Pancreas (tissue), 10 donors: ENCODE measurements around the gene RPS13. TPM values are rescaled to one million over a fixed set of nuclear protein-coding genes. Genes with fewer than 3 reads are reported as not detected.
"Not testable (repeated sequence)": the region's sequence is repeated elsewhere in the genome, so short reads cannot be mapped to it uniquely, and the experiment has no call there.

Experiments used
- ATAC-seq, 4 donors: fragments of 200-7000 bp; cut with Tn5 transposase; one replicate each; pipeline versions ENCODE4 v1.8.0 to v1.9.1; 2020; ENCODE audit warnings: mild to moderate bottlenecking in 4 of 4, moderate library complexity in 4 of 4
- DNase-seq, 6 donors: peaks; one replicate each; pipeline ENCODE4 v3.0.0-alpha.2; 2020
- FAIRE-seq: peaks from 2 replicates; lab custom pipeline; 2012; peaks lifted over from hg19 to GRCh38; lab: Jason Lieb, UNC
- H3K27ac ChIP-seq, 4 donors: fragments of 200-600 bp; sonication (generic); 1 replicate in 3 of 4; 2 replicates in 1 of 4; pipeline versions ENCODE4 v1.5.0 to v1.8.0; 2020
- H3K27me3 ChIP-seq, 4 donors: fragments of 200-600 bp; one replicate each; pipeline ENCODE4 v1.8.0; 2021
- H3K36me3 ChIP-seq, 3 donors: fragments of 200-600 bp; sonication (generic) in 1 of 3; one replicate each; pipeline versions ENCODE4 v1.5.0 to v1.8.0; 2020 to 2021
- H3K4me1 ChIP-seq, 3 donors: fragments of 200-600 bp; one replicate each; pipeline ENCODE4 v1.8.0; 2021
- H3K4me3 ChIP-seq, 4 donors: fragments of 200-600 bp; sonication (generic) in 2 of 4; one replicate each; pipeline versions ENCODE4 v1.5.0 to v1.8.0; 2020 to 2021
- H3K9me3 ChIP-seq, 4 donors: fragments of 200-600 bp; one replicate each; pipeline ENCODE4 v1.8.0; 2021
- CTCF ChIP-seq, 4 donors: fragments of 200-600 bp; sonication (generic) in 3 of 4; IDR thresholded peaks; one replicate each; pipeline versions ENCODE4 v1.5.0 to v1.8.0; 2021; ENCODE audit warnings: antibody characterized with exemption in 4 of 4
- WGBS, 2 donors: extraction: QIAGEN DNeasy Blood & Tissue Kit; methylation state at CpG; one replicate each; pipeline ENCODE4 v1.1.7; 2013; 5-methylcytosine and 5-hydroxymethylcytosine counted together
- intact Hi-C, 3 donors: fragments of 100-400 bp; cut with DNase I; formaldehyde crosslinking; loops; one replicate each; pipeline versions ENCODE4 v1.11.1 to v1.14.2; 2022
- polyA plus RNA-seq, 2 donors: library from polyadenylated mRNA; stranded (reverse); fragments of 200-250 nt; gene quantifications; one replicate each; pipeline ENCODE4 v1.2.3, GENCODE V29; 2013
- total RNA-seq, 6 donors: library from RNA; stranded (reverse); fragmentation: NEBNext Ultra II Directional in 4 of 6; extraction: Animal tissue kit (Norgen Biotek cat#: 25700) in 4 of 6; gene quantifications; one replicate each; pipeline versions ENCODE4 v1.2.1 to v1.2.4, GENCODE V29; 2021 to 2023
- donor health status: healthy with polysubstance abuse.
- donor health status: DM: no; HTN: no; CAD: no; lungs with moderate emphysema.
- donor health status: DM: no; HTN: no; CAD: no.
- donor health status: control.
- donor health status: control.
- donor health status: Bipolar disorder and iron deficiency.
- donor health status: DM: yes; HTN: yes; CAD: no.
- donor health status: DM: no; HTN: no; CAD: no.
- donor health status: DM: no; HTN: no; CAD: no.
- donor health status: DM: yes; HTN: yes; CAD: no.

Gene RPS13
- total RNA-seq (100 to 1,000 TPM; 504 to 802 (median 607) TPM), polyA plus RNA-seq (1,000 to 10,000 TPM; 1,092 to 1,177 TPM)

GRCh38 chr11:17077520-17078401 lies at the start of gene RPS13:
Gene RPS13 (minus strand): TSS chr11:17077667. CDS start chr11:17077641, 26 bp downstream.
- TF ChIP-seq CTCF (IDR thresholded peaks at IDR 0.05): no peak
- DNase-seq (peak; percentile 90 to 98 (median 97)), ATAC-seq (peak; percentile 96 to 99 (median 98)), FAIRE-seq (peak; percentile 37)
- Histone ChIP-seq H3K36me3 (peaks cover 0 to 32% (median 10%) of the 10 kb centered on the region in 3 donors), H3K4me1 (peaks cover 13 to 27% (median 21%) of the 10 kb centered on the region in 3 donors), H3K4me3 (peak within 1 kb of the TSS; percentile 70 to 89 (median 86)), H3K27me3 (no peaks in the 10 kb centered on the region), H3K27ac (peak within 1 kb of the TSS; percentile 78 to 87 (median 82)), H3K9me3 (no peaks in the 10 kb centered on the region)
- intact Hi-C loops: no loop called here
- WGBS, 2 donors: 0% methylated on average over 55 of the region's 55 CpGs

- WGBS, 2 donors: 90 to 97% methylated on average over 2 of the region's 2 CpGs
- H3K4me3 ChIP-seq: no peak overlapping the region
- DNase-seq: no peak
- no peaks in the 10 kb centered on the region for H3K9me3 ChIP-seq
- no peaks in the 10 kb centered on the region for H3K27me3 ChIP-seq
- TF ChIP-seq CTCF (IDR thresholded peaks at IDR 0.05): no peak
- ATAC-seq: no peak
- H3K4me1 ChIP-seq: no peaks in the 10 kb centered on the region
- H3K27ac ChIP-seq: no peak overlapping the region
- FAIRE-seq: no peak
- intact Hi-C loops: no loop called here
- H3K36me3 ChIP-seq: peaks cover 0 to 27% (median 0%) of the 10 kb centered on the region in 3 donors
Observed at GRCh38 chr11:17121981-17122380, 44.5 kb upstream of the RPS13 start.

- ATAC-seq: no peak
- H3K4me3 ChIP-seq: no peak overlapping the region
- peaks cover 0 to 44% (median 5%) of the 10 kb centered on the region in 3 donors for H3K36me3 ChIP-seq
- H3K27ac ChIP-seq: no peak overlapping the region
- TF ChIP-seq CTCF (IDR thresholded peaks at IDR 0.05): no peak
- H3K27me3 ChIP-seq: no peaks in the 10 kb centered on the region
- H3K9me3 ChIP-seq: no peaks in the 10 kb centered on the region
- DNase-seq: no peak
- no peaks in the 10 kb centered on the region for H3K4me1 ChIP-seq
- intact Hi-C loops: no loop called here
- WGBS, 2 donors: 93 to 95% methylated on average over 4 of the region's 4 CpGs
- no peak for FAIRE-seq
Observed at GRCh38 chr11:17117262-17117661, 39.8 kb upstream of the RPS13 start.

DNA sequence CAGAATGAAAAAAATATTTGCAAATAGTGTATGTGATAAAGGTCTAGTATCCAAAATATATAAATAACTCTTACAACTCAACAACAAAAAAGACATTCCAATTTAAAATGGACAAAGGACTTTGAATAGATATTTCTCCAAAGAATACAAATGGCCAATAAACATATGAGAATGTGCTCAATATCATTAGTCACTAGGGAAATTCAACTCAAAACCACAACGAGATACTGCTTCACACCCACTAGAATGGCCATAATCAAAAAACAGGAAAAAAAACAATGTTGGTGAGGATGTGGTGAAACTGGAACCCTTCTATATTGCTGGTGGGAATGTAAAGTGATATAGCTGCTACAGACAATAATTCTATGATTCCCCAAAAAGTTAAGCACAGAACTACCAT lies 38.6 kb upstream of the RPS13 start:
- no peak overlapping the region for H3K4me3 ChIP-seq
- H3K36me3 ChIP-seq: peaks cover 0 to 46% (median 5%) of the 10 kb centered on the region in 3 donors
- intact Hi-C loops: no loop called here
- TF ChIP-seq CTCF (IDR thresholded peaks at IDR 0.05): no peak
- no peaks in the 10 kb centered on the region for H3K9me3 ChIP-seq
- 77 to 97% methylated on average over 1 of the region's 1 CpG for WGBS, 2 donors
- FAIRE-seq: no peak
- no peaks in the 10 kb centered on the region for H3K27me3 ChIP-seq
- no peak overlapping the region for H3K27ac ChIP-seq
- H3K4me1 ChIP-seq: no peaks in the 10 kb centered on the region
- DNase-seq: no peak
- ATAC-seq: no peak

GRCh38 chr11:17107745-17108144 lies 30.3 kb upstream of the RPS13 start:
- DNase-seq, H3K27me3 ChIP-seq, H3K27ac ChIP-seq, H3K4me1 ChIP-seq, H3K9me3 ChIP-seq, ATAC-seq, FAIRE-seq, intact Hi-C loops, H3K4me3 ChIP-seq: not testable (repeated sequence)
- 90 to 92% methylated on average over 6 of the region's 6 CpGs for WGBS, 2 donors
- H3K36me3 ChIP-seq: peaks cover 3 to 56% (median 7%) of the 10 kb centered on the region in 3 donors

GRCh38 chr11:17105404-17106040 lies 28.1 kb upstream of the RPS13 start:
- H3K27me3 ChIP-seq, FAIRE-seq, DNase-seq, H3K9me3 ChIP-seq, intact Hi-C loops, H3K27ac ChIP-seq, H3K4me1 ChIP-seq, H3K4me3 ChIP-seq, ATAC-seq: not testable (repeated sequence)
- 94 to 97% methylated on average over 9 of the region's 9 CpGs for WGBS, 2 donors
- peaks cover 7 to 47% (median 8%) of the 10 kb centered on the region in 3 donors for H3K36me3 ChIP-seq
